HG03342 (cell line): ENCODE results near the gene ISM1.

Experiments
- ATAC-seq: cut with Tn5 transposase; IDR thresholded peaks from one replicate; pipeline ENCODE4 v1.9.1; 2021; ENCODE audit warnings: mild to moderate bottlenecking, moderate library complexity; ENCODE audit not compliant: unreplicated experiment

The ISM1 gene

GRCh38 chr20:13220904-13221297 is at the start of gene ISM1:
Gene ISM1, plus strand, starts transcription at chr20:13221274. Its CDS starts 503 bp downstream, at chr20:13221777.
- peak; percentile 26 for ATAC-seq

GRCh38 chr20:13173201-13173600 is 47.9 kb upstream of the ISM1 start:
- no peak for ATAC-seq

- peak; percentile 57 for ATAC-seq
Observed at GRCh38 chr20:13174402-13174801, 46.7 kb upstream of the ISM1 start.

GRCh38 chr20:13180986-13181889 is 39.8 kb upstream of the ISM1 start:
- no peak for ATAC-seq

- no peak for ATAC-seq
Observed at GRCh38 chr20:13183005-13183404, 38.1 kb upstream of the ISM1 start.

- no peak for ATAC-seq
Observed at GRCh38 chr20:13186043-13186774, 34.9 kb upstream of the ISM1 start.

GRCh38 chr20:13187899-13188298 is 33.2 kb upstream of the ISM1 start:
- ATAC-seq: no peak

GRCh38 chr20:13199279-13199678 is 21.8 kb upstream of the ISM1 start:
- no peak for ATAC-seq

- no peak for ATAC-seq
Observed at GRCh38 chr20:13200767-13201500, 20.1 kb upstream of the ISM1 start.

GRCh38 chr20:13202565-13202964 is 18.5 kb upstream of the ISM1 start:
- no peak for ATAC-seq

- no peak for ATAC-seq
Observed at GRCh38 chr20:13205425-13205824, 15.6 kb upstream of the ISM1 start.

GRCh38 chr20:13205848-13206434 is 15.1 kb upstream of the ISM1 start:
- no peak for ATAC-seq

- ATAC-seq: no peak
Observed at GRCh38 chr20:13207016-13207415, 14.1 kb upstream of the ISM1 start.

GRCh38 chr20:13211956-13212618 is 9.0 kb upstream of the ISM1 start:
- no peak for ATAC-seq

GRCh38 chr20:13212750-13213149 is 8.3 kb upstream of the ISM1 start:
- ATAC-seq: no peak

- ATAC-seq: no peak
Observed at GRCh38 chr20:13213335-13213734, 7.7 kb upstream of the ISM1 start.

- ATAC-seq: no peak
Observed at GRCh38 chr20:13216533-13216932, 4.5 kb upstream of the ISM1 start.

- no peak for ATAC-seq
Observed at GRCh38 chr20:13219327-13220193, 1.5 kb upstream of the ISM1 start.

GRCh38 chr20:13220194-13220903 is 725 bp upstream of the ISM1 start:
- no peak for ATAC-seq
